GM19099 (cell line): Measurements from ENCODE around the gene CENPX.
A peak's percentile ranks its signal among the peaks of the same experiment; 100 is the strongest.

ENCODE experiments used
- POLR2A ChIP-seq: IDR thresholded peaks from 3 replicates; pipeline ENCODE4 v1.6.1; 2011; ENCODE audit warnings: low read depth; ENCODE audit not compliant: insufficient read length; ENCODE audit errors: extremely low read depth

The CENPX gene

DNA sequence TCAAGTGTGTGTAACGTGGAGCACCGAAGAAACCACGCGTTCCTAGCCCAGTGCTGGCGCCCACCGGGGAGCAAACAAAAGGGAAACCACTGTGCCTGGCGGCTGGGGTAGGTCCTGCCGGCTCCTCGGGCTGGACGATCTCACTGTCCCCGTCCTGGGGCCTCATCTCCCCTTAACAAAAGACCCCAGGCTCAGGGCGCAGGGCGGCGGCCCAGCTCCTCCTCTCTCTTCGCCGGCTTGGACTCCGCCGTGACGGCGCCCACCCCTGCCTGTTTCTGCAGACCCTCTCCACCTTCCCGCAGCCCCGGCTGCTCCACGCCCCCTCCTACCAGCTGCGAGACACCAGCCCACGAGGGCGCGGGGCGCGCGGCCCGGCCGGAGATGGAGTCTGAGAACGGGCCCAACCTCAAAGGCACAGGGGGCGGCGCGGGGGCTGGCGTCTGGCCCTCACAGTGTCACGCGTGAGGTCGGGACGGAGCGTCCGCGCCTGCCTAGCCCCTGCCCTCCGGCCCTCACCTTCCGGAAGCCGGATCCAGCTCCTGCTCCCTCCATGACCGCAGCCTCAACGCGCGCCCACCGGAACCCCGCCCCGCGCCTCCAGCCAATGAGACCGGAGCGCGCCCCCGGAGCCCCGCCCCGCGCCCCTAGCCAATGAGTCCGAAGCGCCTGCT is at the start of gene CENPX:
Gene CENPX (minus strand): TSS at position 569 of the 671 bp plus-strand sequence. CDS start 17 bp downstream, at position 552.
- peak; percentile 70 for TF ChIP-seq POLR2A

DNA sequence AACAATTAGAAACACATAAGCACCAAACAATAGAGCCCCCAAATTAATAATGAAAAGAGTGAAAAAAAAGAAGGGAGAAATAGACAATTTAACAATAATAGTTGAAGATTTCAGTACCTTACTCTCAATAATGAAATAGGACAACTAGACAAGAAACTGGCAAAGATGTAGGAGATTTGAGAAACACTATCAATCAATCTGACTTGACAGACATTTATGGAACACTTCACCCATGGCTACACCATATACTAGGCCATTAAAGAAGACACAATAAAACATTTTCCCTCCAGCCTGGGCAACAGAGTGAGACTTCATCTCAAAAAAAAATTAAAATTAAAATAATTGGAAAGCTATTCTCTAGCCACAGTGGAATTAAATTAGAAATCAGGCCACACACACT is 47.9 kb upstream of the CENPX start:
- no peak for TF ChIP-seq POLR2A

DNA sequence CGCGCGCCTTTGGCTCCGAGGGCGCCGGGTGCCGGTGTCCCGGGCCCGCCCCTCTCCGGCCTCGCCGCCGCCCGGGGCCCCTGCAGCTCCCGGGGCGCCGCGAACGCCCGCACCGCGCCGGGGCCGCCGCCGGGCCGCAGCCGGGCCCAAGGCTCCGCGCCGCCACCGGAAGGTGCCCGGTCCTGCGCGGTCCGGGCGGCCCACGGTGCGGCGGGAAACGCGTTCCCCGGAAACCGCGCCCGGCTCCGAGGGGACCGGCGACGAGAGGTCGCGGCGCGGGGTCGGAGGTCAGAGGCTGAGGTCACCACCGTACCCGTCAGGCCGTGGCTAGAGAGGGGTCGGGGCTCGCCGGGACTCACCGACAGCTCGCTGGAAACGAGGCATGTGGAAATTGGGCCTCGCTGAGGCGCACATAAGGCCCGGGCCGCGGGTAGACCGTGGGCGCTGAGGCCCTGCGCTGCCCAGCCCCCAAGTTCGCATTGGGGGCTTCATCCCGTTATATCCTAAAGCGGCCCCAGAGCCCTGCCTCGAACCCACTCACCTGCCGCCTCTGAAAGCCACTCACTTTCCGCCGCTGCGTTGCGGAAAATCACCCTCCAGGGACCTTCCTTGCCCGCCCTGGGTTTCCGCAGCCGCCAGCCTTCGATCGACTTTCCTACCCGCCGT is 43.1 kb upstream of the CENPX start, which contains the start of gene DUS1L:
Gene DUS1L (minus strand): TSS at position 167 of the 666 bp plus-strand sequence. CDS start 745 bp downstream, outside the sequence.
- peak; percentile 73 for TF ChIP-seq POLR2A

DNA sequence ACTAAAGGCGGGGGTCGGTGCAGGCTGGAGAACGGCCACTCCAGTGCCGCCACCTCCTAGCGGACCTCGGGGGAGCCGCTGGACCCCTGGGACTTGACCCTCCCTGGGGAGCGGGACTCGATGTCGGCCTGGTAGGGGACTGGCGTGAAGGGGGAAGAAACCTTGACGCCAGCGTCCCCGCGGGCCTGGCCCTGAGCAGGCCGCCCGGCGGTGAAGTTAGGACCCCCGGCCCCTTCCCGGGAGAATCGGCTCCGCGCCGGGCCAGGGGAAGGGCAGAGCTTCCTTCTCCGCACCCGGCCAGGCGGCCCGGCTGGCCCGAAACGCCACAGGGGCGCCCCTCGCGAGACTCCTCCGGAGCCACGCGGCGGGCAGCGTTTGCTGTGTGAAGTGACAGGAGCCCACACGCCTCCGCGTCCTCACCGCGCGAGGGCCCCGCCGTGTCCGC is 42.5 kb upstream of the CENPX start:
- TF ChIP-seq POLR2A, result no peak

DNA sequence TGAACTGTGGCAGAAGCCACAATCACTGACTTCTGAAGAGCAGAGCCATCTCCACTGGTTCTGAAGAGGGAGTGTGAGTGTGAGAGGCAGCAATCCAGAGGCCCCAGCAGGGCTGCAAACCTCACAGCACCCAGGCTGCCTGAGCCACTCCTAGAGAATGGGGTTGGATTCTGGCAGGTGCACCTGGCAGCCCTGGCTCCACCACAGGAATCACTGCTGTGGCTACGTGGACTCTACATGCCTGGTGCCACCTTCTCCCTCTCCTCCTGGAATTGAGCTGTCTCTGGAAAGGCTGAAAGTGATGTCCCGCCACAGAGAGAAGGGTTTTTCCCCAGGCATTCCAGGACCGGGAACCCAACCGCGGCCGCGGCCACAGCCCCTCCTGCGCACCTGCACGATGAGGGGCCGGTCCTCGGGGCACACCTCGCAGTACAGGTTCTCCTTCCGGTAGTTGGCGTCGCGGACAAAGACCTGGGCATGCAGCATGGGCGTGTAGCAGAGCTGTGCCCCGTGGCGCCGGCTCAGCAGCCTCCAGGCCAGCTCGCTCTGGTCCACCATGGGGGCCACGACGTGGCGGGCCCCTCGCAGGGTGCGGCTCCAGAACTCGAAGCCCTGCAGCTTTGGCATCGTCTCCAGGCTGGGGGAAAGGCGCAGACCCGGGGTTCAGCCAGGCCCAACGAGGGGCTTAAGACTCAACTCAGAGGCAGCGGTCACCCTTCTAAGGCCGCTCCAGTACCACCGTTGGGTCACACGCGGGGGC is 41.9 kb upstream of the CENPX start:
- TF ChIP-seq POLR2A, result no peak

DNA sequence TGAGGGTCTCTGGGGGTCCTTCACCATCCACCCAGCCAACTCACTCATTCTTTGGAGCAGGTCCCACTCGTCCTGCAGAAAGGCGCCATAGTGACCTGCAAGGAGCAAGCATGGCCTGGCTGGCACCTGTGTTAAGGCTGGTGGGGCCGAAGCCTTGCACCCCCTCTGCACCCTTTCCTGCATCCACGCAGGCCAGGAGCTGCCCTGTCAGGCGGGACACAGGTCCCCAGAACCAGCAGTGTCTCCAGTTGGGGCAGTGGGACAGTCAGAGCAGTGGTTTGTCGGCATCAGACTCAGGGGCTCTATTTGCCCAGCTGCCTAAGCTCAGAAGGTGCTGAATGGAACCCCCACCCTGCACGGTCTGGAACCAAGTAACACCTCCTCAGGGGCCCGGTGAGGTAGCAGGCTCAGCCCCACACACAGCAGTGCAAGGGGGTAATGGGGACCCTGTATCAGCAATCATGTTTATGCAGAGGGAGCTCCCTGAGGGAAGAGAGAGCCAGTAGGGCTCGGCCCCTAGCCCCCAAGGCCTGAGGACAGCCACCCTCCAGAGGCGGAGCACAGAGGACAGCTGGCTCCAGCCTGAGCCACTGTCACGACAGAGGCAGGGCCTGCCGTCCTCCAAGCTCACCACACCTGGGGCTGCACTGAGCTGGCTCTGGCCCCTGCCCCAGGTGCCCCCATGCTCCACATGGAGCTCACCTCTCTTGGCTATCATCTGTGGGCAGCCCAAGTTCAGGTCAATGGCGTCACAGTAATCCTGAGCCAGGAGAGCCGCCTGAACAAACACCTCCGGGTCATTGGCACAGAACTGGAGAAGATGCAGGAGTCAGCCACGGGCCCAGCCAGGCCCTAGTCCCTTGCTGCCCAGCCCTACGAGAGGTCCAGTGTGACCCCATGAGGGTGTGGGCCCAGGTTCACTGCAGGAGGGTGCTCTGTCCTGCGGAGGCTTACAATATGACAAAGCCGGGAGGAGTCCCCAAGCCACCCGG is 41.0 kb upstream of the CENPX start:
- no peak for TF ChIP-seq POLR2A

DNA sequence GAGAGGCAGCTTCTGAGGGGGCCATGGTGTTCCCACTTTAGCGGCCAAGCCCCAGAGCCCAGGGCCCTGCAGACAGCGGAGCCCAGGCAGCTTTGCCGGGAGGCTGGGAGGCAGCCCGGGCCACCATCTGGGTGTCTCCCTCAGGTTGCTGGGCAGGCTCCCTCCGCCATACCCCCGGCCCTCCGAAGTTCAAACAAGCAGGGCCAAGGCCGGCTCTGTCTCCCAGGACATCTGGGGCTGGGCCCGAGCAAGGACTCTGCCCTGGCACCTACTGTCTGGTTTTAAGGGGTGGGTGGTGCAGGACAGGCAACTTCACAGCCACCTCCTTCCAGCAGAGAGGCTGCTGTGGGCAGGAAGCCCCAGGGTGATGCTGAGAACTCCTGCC is 40.3 kb upstream of the CENPX start:
- no peak for TF ChIP-seq POLR2A

DNA sequence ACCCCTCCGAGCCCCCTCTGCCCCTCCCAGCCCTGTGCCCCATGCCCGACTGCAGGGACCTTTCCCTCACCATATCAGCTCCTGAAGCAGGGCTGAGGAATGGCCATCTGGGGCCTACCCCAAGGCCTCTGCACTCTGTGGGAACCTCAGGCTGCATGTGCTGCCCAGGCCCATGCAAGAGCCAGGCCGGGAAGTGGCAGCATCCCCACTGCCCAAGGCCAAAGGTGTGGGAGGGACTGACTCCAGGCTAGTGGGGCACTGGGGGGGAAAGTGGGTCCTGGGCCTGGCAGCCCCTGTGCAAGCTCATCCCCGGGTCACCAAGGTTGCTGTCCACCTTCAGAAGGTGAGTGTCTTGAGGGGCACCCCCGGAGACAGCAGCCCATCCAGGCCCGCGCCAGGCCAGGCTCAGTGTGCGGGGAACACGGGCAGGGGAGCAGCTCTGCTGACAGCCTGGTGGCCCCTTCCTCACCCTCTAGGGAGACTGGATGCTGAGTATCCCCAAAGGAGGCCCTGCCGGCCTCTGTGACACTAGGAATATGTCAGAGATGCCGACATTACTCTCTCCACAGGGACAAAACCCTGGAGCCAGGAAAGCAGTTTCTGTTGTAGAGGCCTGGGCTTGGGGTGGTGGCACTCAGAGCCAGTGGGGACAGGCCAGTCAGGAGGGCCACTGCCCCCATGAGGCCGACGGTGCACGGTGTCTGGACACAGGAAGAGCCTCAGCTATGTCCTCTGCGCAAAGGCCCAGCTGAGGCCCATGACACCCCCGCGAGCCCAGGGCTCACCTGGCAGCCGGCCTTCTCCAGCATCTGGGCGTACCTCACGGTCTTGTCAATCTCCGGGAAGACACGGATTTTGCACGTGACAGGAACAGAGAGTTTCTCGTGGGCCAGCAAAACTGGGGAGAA is 39.7 kb upstream of the CENPX start:
- no peak for TF ChIP-seq POLR2A

DNA sequence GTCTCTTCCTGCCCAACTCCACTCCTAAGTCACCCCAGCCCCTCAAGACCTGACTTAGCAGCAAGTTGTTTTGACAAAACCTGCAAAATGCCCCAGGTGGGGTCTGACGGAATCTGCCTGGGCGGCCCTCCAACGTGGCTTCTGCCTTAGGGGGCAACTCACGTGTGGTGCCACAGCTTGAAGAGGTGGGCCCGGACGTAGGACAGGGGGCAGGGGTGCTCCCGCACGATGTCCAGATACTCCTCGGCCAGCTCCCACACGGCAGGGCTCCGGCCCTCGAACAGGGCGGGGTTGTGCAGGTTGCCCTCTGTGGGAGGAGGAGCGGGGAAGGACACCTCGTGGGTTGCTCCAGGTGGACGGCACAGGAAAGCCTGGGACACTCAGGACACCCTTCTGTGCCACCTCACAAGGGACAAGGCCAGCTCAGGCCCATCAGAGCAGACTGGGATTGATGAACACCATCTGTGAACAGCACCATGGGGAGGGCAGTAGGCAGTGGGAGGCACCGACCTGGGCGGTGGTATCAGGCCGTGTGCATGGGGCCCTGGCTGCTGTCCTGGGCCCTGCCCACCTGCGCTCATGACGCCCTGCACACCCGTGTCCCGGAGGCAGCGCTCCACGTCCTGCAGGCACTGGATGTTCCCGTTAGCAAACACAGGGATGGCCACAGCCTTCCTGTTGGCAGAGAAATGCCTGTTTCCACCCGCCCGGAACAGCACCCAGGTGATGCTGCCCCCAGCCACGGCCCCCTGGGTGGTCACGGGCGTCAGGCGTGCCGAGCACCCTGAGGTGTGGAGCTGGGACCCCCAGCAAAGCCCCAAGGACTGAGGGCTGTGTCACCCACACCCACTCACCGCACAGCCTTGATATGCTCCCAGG is 38.6 kb upstream of the CENPX start:
- TF ChIP-seq POLR2A, result no peak

DNA sequence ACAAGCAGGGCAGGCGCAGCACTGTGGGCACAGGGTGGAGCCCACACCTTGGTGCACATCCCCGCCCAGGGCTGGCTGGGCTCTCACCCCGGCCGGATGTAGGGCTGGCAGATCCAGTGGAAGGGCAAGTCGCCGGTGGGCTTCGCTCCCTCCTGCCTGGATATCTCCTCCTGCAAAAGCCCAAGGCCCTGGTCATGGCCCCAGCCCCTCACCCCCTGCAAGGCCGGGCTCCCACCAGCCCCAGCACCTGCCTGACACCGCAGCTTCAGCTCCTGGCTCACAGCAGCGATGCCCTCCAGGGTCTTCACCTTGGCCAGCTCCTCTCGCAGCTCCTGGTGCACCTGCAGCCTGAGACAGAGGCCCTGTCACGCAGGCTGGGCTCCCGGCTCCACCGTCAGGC is 37.9 kb upstream of the CENPX start:
- no peak for TF ChIP-seq POLR2A

DNA sequence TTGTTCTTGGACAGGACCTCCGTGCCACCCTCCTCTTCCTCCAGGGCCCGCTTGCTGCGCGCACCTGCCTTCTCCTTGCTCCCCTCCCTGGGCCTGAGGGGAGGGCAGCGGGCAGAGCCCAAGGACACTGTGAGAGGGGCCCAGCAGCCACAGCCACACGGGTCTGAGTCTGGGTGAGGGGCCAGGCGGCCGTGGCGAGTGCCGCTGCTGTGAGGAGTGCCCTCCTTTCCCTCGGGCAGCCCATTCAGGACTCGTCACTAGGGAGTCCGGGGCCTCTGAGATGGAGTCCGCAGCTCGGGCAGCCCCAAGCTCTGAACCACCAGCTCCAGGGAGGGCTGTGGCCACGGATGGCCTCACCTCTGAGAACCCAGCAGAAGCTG is 37.3 kb upstream of the CENPX start:
- TF ChIP-seq POLR2A, result no peak

DNA sequence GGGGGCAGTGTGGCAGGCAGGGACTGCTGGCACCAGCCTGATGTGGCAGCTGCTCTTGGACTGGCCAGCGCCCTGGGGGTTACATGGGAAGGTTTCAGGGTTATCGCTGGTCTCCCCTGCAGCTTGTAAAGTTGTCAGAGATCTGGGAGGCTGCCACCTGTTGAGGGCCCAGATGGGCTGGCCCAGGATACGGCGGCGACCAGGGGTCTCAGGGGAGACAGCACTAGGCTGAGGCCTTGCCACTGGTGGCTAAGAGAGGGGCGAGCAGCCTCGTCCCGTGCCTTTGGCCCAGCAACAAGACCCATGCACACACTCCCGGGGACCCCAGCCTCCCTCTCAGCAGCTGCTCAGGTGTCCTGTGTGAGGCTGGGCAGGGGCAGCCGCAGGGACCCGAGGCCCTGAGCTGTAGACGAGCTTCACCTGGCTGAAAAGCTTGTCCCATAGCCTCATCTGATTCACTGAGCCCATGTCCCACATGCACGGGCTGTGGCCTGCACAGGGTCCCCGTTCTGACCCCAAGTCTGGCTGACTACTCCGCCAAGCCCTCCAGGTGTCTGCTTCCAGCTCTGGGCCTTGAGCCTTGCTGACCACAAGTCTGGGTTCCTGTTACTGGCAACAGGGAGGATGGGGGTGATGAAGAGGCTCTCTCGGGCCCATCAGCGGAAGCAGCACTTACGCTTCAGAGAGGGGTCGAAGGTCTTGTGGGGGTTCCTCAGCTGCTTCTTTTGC is 36.8 kb upstream of the CENPX start:
- no peak for TF ChIP-seq POLR2A

DNA sequence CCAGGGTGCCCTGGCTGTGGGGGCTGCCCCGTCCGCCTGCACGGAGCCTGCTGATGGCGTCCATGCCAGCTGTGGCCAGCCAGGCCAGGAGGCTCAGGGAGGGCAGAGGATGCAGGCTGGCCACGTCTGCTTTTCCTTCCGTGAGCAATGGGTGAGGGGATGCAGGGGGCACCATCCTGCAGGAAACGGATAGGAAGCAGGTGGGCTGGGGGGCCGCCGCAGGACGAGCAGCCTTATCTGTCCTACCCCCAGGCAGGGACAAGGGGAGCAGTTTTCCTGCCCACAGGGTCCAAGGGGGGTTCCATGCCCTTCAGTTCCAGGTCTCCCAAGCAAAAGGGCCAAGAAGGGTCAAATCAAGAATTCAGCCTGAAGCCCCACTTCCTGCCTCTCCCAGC is 36.2 kb upstream of the CENPX start:
- TF ChIP-seq POLR2A, result no peak
